HG03280 (cell line): Measurements from ENCODE around the gene MX2.
"Not testable (repeated sequence)": the region's sequence is repeated elsewhere in the genome, so short reads cannot be mapped to it uniquely, and the experiment has no call there.

ENCODE experiments used
- ATAC-seq: cut with Tn5 transposase; IDR thresholded peaks from one replicate; pipeline ENCODE4 v1.9.1; 2021; ENCODE audit warnings: mild to moderate bottlenecking, moderate library complexity; ENCODE audit not compliant: unreplicated experiment

MX2 gene

GRCh38 chr21:41411449-41412089 is 49.7 kb downstream of the MX2 start:
- no peak for ATAC-seq

- ATAC-seq: not testable (repeated sequence)
These were observed 55.7 kb downstream of the MX2 start for GRCh38 chr21:41417505-41417904.

GRCh38 chr21:41418393-41418792 is 56.6 kb downstream of the MX2 start:
- no peak for ATAC-seq

- no peak for ATAC-seq
These were observed 57.3 kb downstream of the MX2 start for GRCh38 chr21:41418956-41419680.

- peak; percentile 69 for ATAC-seq
These were observed 58.4 kb downstream of the MX2 start for GRCh38 chr21:41419921-41420862.

- ATAC-seq: not testable (repeated sequence)
These were observed 59.2 kb downstream of the MX2 start for GRCh38 chr21:41420998-41421397.

GRCh38 chr21:41422546-41423304 is 60.9 kb downstream of the MX2 start:
- ATAC-seq: no peak

- not testable (repeated sequence) for ATAC-seq
These were observed 61.4 kb downstream of the MX2 start for GRCh38 chr21:41423305-41423636.

GRCh38 chr21:41425588-41425953 is 63.7 kb downstream of the MX2 start:
- ATAC-seq: no peak

- peak; percentile 89 for ATAC-seq
These were observed 64.3 kb downstream of the MX2 start, which contains the start of gene MX1 for GRCh38 chr21:41425954-41426675. TSS of gene MX1 (plus strand) at chr21:41426239. CDS start at chr21:41432071, 5,832 bp downstream.

- ATAC-seq: no peak
These were observed 65.0 kb downstream of the MX2 start for GRCh38 chr21:41426676-41427404.

GRCh38 chr21:41427556-41427955 is 65.7 kb downstream of the MX2 start:
- no peak for ATAC-seq

GRCh38 chr21:41428311-41428710 is 66.5 kb downstream of the MX2 start:
- ATAC-seq: no peak

GRCh38 chr21:41428847-41429246 is 67.0 kb downstream of the MX2 start:
- no peak for ATAC-seq

GRCh38 chr21:41429305-41429704 is 67.5 kb downstream of the MX2 start:
- ATAC-seq: no peak

GRCh38 chr21:41429925-41430491 is 68.2 kb downstream of the MX2 start:
- ATAC-seq: no peak

GRCh38 chr21:41431788-41432548 is 70.1 kb downstream of the MX2 start:
- ATAC-seq: peak; percentile 57
